Effector memory CD4-positive, alpha-beta T cell (primary cell): ENCODE data around the gene LYST.
"Not testable (repeated sequence)": the region's sequence is repeated elsewhere in the genome, so short reads cannot be mapped to it uniquely, and the experiment has no call there.

Experiments
- DNase-seq, 3 donors: peaks; one replicate each; pipeline ENCODE4 v3.0.0-alpha.2; 2020
- H3K27ac ChIP-seq: 2 replicates; pipeline ENCODE4 v1.7.0; 2013; ENCODE audit warnings: mild to moderate bottlenecking, low read length, moderate library complexity; ENCODE audit not compliant: insufficient read depth, poor library complexity, severe bottlenecking
- H3K27me3 ChIP-seq: replicated peaks from 2 replicates; pipeline ENCODE4 v1.7.0; 2013; ENCODE audit warnings: mild to moderate bottlenecking, low read length; ENCODE audit not compliant: insufficient read depth, control insufficient read depth, poor library complexity, severe bottlenecking
- H3K36me3 ChIP-seq: 2 replicates; pipeline ENCODE4 v1.7.0; 2013; ENCODE audit warnings: mild to moderate bottlenecking, low read length, moderate library complexity; ENCODE audit not compliant: control insufficient read depth, insufficient read depth
- H3K4me1 ChIP-seq: 2 replicates; pipeline ENCODE4 v1.7.0; 2013; ENCODE audit warnings: low read length, mild to moderate bottlenecking; ENCODE audit not compliant: control insufficient read depth, insufficient read depth, poor library complexity, severe bottlenecking
- H3K4me3 ChIP-seq: 2 replicates; pipeline ENCODE4 v1.7.0; 2013; ENCODE audit warnings: low read length, low read depth, mild to moderate bottlenecking; ENCODE audit not compliant: insufficient read depth, poor library complexity, severe bottlenecking
- H3K9me3 ChIP-seq: 2 replicates; pipeline ENCODE4 v1.7.0; 2013; ENCODE audit warnings: mild to moderate bottlenecking, low read length, moderate library complexity; ENCODE audit not compliant: control insufficient read depth

The LYST gene

DNA sequence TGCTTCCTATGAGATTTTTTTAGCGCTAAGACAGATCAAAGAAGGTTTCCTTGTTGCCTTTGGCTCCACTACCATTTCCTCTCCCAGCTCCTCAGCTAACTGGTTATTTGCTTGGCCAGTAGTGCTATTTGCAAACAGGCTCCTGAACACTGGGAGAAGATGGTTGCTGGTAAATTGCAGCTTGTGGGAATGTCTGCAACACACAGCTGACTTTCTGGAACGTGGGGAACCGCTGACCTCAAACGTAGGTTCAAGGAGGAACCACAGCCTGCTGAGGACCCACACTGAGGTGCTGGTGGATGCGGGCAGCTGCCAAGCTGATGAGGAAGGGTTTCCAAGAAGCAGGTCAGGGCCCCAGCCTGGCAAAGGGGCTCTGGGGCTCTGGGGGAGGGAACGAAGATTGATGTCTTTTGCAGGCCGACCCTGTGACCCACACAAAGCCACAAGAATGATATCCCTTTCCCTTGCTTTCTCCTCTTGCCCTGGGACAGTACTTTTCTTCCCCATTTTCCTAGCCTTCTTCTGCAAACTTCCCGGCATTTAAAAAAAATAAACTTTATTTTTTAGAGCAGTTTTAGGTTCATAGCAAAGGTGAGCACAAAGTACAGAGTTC is 241.9 kb downstream of the LYST start:
- H3K4me3 ChIP-seq: no peak overlapping the region
- no peaks in the 10 kb centered on the region for H3K9me3 ChIP-seq
- H3K36me3 ChIP-seq: no peaks in the 10 kb centered on the region
- H3K27ac ChIP-seq: no peak overlapping the region
- H3K4me1 ChIP-seq: no peaks in the 10 kb centered on the region
- no peak for DNase-seq
- no peaks in the 10 kb centered on the region for H3K27me3 ChIP-seq

- H3K27me3 ChIP-seq: no peaks in the 10 kb centered on the region
- H3K36me3 ChIP-seq: no peaks in the 10 kb centered on the region
- no peak for DNase-seq
- no peaks in the 10 kb centered on the region for H3K4me1 ChIP-seq
- H3K27ac ChIP-seq: no peak overlapping the region
- no peak overlapping the region for H3K4me3 ChIP-seq
- H3K9me3 ChIP-seq: no peaks in the 10 kb centered on the region
Measured at GRCh38 chr1:235622936-235623779, 243.5 kb downstream of the LYST start.

DNA sequence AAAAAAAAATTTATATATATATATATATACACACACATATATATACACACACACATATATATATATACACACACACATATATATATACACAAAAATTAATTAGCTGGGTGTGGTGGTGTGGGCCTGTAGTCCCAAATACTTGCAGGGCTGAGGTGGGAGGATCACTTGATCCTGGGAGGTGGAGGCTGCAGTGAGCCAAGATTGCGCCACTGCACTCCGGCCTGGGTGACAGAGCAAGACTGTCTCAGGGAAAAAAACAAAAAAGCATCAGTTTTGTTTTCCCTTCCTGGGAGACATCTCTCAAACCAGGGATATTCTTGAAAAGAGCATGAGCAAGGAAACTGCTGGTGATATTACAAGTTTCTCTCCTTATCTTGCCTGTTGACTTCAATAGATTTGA is 247.6 kb downstream of the LYST start:
- H3K36me3 ChIP-seq, H3K9me3 ChIP-seq: not testable (repeated sequence)

GRCh38 chr1:235617808-235618207 is 248.9 kb downstream of the LYST start:
- H3K27ac ChIP-seq: no peak overlapping the region
- no peaks in the 10 kb centered on the region for H3K4me1 ChIP-seq
- H3K36me3 ChIP-seq: no peaks in the 10 kb centered on the region
- no peaks in the 10 kb centered on the region for H3K9me3 ChIP-seq
- H3K27me3 ChIP-seq: no peaks in the 10 kb centered on the region
- no peak overlapping the region for H3K4me3 ChIP-seq
- DNase-seq: no peak

More for the DNA sequence above, 247.6 kb downstream of the LYST start:
- H3K4me1 ChIP-seq, H3K27me3 ChIP-seq, H3K27ac ChIP-seq, DNase-seq, H3K4me3 ChIP-seq: not testable (repeated sequence)

DNA sequence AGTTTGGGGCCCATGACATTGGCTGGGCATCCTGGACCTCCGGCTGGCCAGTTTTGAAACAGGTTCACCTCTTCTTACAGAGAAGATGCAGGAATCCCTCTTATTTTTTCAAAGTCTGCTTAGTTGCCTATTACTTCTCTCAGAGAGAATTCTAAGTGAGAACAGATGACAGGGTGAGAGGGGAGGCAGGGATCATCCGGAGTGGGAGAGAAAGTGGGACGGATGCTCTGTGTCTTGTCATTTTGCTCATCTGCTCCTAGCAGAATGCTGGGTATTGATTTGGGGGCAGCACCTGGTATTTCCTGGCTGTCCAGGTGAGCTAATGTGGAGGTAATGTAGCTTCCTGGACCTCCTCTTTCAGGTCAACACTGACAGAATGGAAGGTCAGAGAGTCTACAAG is 249.6 kb downstream of the LYST start:
- Histone ChIP-seq H3K27ac (no peak overlapping the region), H3K4me1 (no peaks in the 10 kb centered on the region), H3K27me3 (no peaks in the 10 kb centered on the region), H3K36me3 (no peaks in the 10 kb centered on the region), H3K4me3 (no peak overlapping the region), H3K9me3 (no peaks in the 10 kb centered on the region)
- no peak for DNase-seq

DNA sequence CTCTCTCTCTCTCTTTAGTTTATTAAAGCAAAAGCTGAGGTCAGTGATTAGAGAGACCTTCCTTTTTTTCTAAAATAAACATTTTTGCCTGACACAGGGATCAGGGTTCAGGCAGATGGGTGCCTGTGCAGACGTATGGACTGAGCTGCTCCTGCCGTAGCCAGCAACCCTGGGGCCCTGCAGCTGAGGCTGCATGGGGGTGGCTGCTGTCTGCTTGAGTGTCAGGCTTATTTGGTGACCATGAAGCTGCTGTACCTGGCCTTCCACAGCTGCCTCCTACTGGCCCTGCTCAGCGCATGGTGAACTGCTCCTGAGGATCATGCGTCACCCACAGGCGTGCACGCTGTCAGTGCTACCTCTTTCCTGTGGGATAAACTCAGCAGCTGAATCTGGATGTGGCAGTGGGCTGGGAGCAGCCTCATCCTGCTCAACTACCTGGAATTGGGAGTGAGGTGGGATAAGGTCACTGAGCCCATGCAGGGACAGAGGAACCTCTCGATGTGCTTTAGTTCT is 252.2 kb downstream of the LYST start:
- Histone ChIP-seq H3K27me3 (no peaks in the 10 kb centered on the region), H3K36me3 (no peaks in the 10 kb centered on the region), H3K4me1 (no peaks in the 10 kb centered on the region), H3K4me3 (no peak overlapping the region), H3K9me3 (no peaks in the 10 kb centered on the region), H3K27ac (no peak overlapping the region)
- DNase-seq: no peak

- Histone ChIP-seq H3K27ac (no peak overlapping the region), H3K36me3 (no peaks in the 10 kb centered on the region)
- no peak for DNase-seq
Measured at GRCh38 chr1:235613602-235614001, 253.1 kb downstream of the LYST start.

DNA sequence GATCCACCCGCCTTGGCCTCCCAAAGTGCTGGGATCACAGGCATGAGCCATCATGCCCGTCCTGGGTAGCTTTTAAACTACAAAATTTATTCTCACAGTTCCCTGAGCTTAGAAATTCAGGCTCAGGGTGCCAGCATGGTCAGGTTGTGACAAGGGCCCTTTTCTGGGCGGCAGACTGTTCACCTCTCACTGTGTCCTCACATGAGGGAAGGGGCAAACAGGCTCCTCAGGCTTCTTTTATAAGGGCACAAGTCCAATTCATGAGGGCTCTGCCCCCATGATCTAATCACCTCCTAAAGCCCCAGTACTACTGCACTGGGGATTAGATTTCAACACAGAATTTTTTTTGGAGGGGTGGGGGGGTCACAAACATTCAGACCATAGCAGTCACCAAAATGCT is 253.9 kb downstream of the LYST start:
- no peak for DNase-seq
- H3K36me3 ChIP-seq: no peaks in the 10 kb centered on the region

More at GRCh38 chr1:235613602-235614001, 253.1 kb downstream of the LYST start:
- no peaks in the 10 kb centered on the region for H3K27me3 ChIP-seq
- H3K4me3 ChIP-seq: no peak overlapping the region
- H3K9me3 ChIP-seq: no peaks in the 10 kb centered on the region
- H3K4me1 ChIP-seq: no peaks in the 10 kb centered on the region

More for the DNA sequence above, 253.9 kb downstream of the LYST start:
- Histone ChIP-seq H3K27ac (no peak overlapping the region), H3K4me3 (no peak overlapping the region), H3K27me3 (no peaks in the 10 kb centered on the region), H3K9me3 (no peaks in the 10 kb centered on the region), H3K4me1 (no peaks in the 10 kb centered on the region)
